HepG2 (cell line): ENCODE results near the gene FCER1G. TPM values are rescaled to one million over a fixed set of nuclear protein-coding genes. Genes with fewer than 3 reads are reported as not detected.

Source experiments
- CSRNP1 ChIP-seq: sonication (generic); formaldehyde crosslinking; IDR thresholded peaks from 2 replicates; pipeline ENCODE4 v1.8.1; 2023; ENCODE audit warnings: mild to moderate bottlenecking, missing genetic modification reagents
- DDIT3 ChIP-seq: sonication (generic); formaldehyde crosslinking; IDR thresholded peaks from 2 replicates; pipeline ENCODE4 v1.4.0; 2020; ENCODE audit warnings: mild to moderate bottlenecking, missing genetic modification reagents
- EHMT2 ChIP-seq: fragments of 200-600 bp; sonication (generic); IDR thresholded peaks from 2 replicates; pipeline ENCODE4 v1.7.0; 2017; ENCODE audit warnings: antibody characterized with exemption, low read depth, low read length, borderline replicate concordance
- GPBP1L1 ChIP-seq: sonication (generic); formaldehyde crosslinking; IDR thresholded peaks from 2 replicates; pipeline ENCODE4 v1.5.0; 2020; ENCODE audit warnings: mild to moderate bottlenecking, missing genetic modification reagents
- HDAC1 ChIP-seq: sonication (generic); formaldehyde crosslinking; IDR thresholded peaks from 2 replicates; pipeline ENCODE4 v1.5.1; 2020; ENCODE audit warnings: mild to moderate bottlenecking, missing genetic modification reagents
- NFYB ChIP-seq: sonication (generic); formaldehyde crosslinking; IDR thresholded peaks from 2 replicates; pipeline ENCODE4 v1.4.0; 2020; ENCODE audit warnings: missing genetic modification reagents
- NR3C1 ChIP-seq: sonication (generic); formaldehyde crosslinking; IDR thresholded peaks from 2 replicates; pipeline ENCODE4 v1.4.0; 2020; ENCODE audit warnings: missing genetic modification reagents
- ZBTB26 ChIP-seq: IDR thresholded peaks from 2 replicates; pipeline ENCODE4 v1.6.1; 2016; ENCODE audit warnings: missing compliant biosample characterization, missing genetic modification reagents, borderline replicate concordance
- ZC3H4 ChIP-seq: sonication (generic); formaldehyde crosslinking; IDR thresholded peaks from 2 replicates; pipeline ENCODE4 v1.4.0; 2020; ENCODE audit warnings: missing genetic modification reagents, borderline replicate concordance
- ZFP1 ChIP-seq: IDR thresholded peaks from 2 replicates; pipeline ENCODE4 v1.6.1; 2016
- ZNF282 ChIP-seq: fragments of 450-650 bp; IDR thresholded peaks from 2 replicates; pipeline ENCODE4 v1.6.1; 2018; ENCODE audit not compliant: partially characterized antibody
- ZNF350 ChIP-seq: sonication (generic); formaldehyde crosslinking; IDR thresholded peaks from 2 replicates; pipeline ENCODE4 v1.4.0; 2020; ENCODE audit warnings: mild to moderate bottlenecking, low read depth, missing genetic modification reagents, borderline replicate concordance
- ZNF513 ChIP-seq: sonication (generic); formaldehyde crosslinking; conservative IDR thresholded peaks from 2 replicates; pipeline ENCODE4 v1.5.0; 2020; ENCODE audit warnings: missing genetic modification reagents
- ZNF567 ChIP-seq: sonication (generic); formaldehyde crosslinking; IDR thresholded peaks from 2 replicates; pipeline ENCODE4 v1.8.1; 2023; ENCODE audit warnings: mild to moderate bottlenecking, missing genetic modification reagents, borderline replicate concordance
- polyA plus RNA-seq, 8 experiments: library from polyadenylated mRNA; depleted of rRNA in 3 of 8; stranded (reverse) in 7 of 8; unstranded in 1 of 8; fragments of >200 nt; fragmentation: Illumina TruSeq in 4 of 8; extraction: Trizol in 4 of 8; gene quantifications; 2 replicates each; pipeline versions ENCODE4 v1.2.1 to v1.2.3, GENCODE V29; 2011 to 2016; ENCODE audit warnings: low read depth in 4 of 8, missing spikeins in 1 of 8, mixed read lengths in 1 of 8; ENCODE audit not compliant: insufficient read depth in 1 of 8
- total RNA-seq, 5 experiments: library from RNA; depleted of rRNA; stranded (reverse); fragments of >200 nt; fragmentation: Illumina TruSeq; extraction: Trizol; gene quantifications; 2 replicates each; pipeline ENCODE4 v1.2.3, GENCODE V29; 2016; ENCODE audit warnings: low read depth in 1 of 5
- TF ChIP-seq, protein P1 (sequence below), 2 experiments: sonication (generic) in 1 of 2; formaldehyde crosslinking in 1 of 2; IDR thresholded peaks; 2 replicates each; pipeline versions ENCODE4 v1.5.1 to v1.6.1; 2011 to 2020; ENCODE audit warnings: borderline replicate concordance in 1 of 2, low read depth in 1 of 2, low read length in 1 of 2, mild to moderate bottlenecking in 1 of 2, missing genetic modification reagents in 1 of 2, moderate library complexity in 1 of 2
- TF ChIP-seq, protein P2 (sequence below): sonication (generic); formaldehyde crosslinking; IDR thresholded peaks from 2 replicates; pipeline ENCODE4 v1.5.1; 2020; ENCODE audit warnings: missing genetic modification reagents, mild to moderate bottlenecking, borderline replicate concordance

FCER1G gene
- total and polyA plus RNA-seq, 2 of the 13 experiments (the other 11 are each of a cell fraction or from before 2014, with no cell fraction given): 1.3 to 6.4 TPM

DNA sequence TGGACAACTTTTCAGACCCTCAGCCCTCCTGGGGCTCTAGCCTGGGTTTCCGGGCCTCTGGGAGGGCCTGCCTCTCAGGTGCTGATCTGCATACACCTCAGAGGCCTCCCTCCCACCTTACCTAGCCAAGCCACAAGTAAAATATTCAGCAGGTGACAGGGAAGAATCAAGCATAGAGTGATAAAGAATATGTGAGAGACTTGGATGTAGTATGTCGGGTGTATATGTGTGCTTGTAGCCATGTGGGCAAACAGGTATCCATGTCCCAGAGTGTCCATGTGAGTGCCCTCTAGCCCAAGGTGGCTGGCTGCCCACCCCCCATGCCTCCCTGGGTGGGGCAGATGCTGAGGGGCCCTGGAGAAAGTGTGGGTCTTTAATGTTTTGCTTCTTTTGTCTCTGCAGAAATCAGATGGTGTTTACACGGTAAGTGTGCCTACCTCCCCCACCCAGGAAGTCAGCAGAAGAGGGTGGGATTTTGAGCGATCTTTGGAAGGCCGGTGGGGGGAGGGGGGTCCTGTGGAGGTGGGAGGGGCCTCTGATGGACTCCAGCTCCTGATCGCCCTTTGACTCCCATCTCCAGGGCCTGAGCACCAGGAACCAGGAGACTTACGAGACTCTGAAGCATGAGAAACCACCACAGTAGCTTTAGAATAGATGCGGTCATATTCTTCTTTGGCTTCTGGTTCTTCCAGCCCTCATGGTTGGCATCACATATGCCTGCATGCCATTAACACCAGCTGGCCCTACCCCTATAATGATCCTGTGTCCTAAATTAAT lies 3.4 kb downstream of the FCER1G start (continued):
- TF ChIP-seq CSRNP1 (CRISPR knock-in tag): no peak
- TF ChIP-seq ZNF513 (CRISPR knock-in tag): no peak
- TF ChIP-seq EHMT2: no peak
- TF ChIP-seq ZNF350 (CRISPR knock-in tag): peak; percentile 74; the same call in 1 of the 2 replicates
- no peak for TF ChIP-seq NR3C1 (CRISPR knock-in tag)
- peak; percentile 95 for TF ChIP-seq ZC3H4
- TF ChIP-seq NFYB (CRISPR knock-in tag): no peak
- TF ChIP-seq ZFP1 (CRISPR knock-in tag): no peak
- TF ChIP-seq DDIT3 (CRISPR knock-in tag): no peak
- TF ChIP-seq, protein P1, sequence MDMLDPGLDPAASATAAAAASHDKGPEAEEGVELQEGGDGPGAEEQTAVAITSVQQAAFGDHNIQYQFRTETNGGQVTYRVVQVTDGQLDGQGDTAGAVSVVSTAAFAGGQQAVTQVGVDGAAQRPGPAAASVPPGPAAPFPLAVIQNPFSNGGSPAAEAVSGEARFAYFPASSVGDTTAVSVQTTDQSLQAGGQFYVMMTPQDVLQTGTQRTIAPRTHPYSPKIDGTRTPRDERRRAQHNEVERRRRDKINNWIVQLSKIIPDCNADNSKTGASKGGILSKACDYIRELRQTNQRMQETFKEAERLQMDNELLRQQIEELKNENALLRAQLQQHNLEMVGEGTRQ (IDR thresholded peaks at IDR 0.05; ENCODE audit: low read depth, low read length): no peak
- TF ChIP-seq, protein P1 (CRISPR knock-in tag; IDR thresholded peaks at IDR 0.05; ENCODE audit: borderline replicate concordance): no peak
- TF ChIP-seq, protein P2, sequence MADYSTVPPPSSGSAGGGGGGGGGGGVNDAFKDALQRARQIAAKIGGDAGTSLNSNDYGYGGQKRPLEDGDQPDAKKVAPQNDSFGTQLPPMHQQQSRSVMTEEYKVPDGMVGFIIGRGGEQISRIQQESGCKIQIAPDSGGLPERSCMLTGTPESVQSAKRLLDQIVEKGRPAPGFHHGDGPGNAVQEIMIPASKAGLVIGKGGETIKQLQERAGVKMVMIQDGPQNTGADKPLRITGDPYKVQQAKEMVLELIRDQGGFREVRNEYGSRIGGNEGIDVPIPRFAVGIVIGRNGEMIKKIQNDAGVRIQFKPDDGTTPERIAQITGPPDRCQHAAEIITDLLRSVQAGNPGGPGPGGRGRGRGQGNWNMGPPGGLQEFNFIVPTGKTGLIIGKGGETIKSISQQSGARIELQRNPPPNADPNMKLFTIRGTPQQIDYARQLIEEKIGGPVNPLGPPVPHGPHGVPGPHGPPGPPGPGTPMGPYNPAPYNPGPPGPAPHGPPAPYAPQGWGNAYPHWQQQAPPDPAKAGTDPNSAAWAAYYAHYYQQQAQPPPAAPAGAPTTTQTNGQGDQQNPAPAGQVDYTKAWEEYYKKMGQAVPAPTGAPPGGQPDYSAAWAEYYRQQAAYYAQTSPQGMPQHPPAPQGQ (CRISPR knock-in tag): no peak
- TF ChIP-seq ZNF282: no peak
- TF ChIP-seq GPBP1L1: no peak
- TF ChIP-seq ZBTB26 (CRISPR knock-in tag): no peak
- peak; percentile 77 for TF ChIP-seq HDAC1 (CRISPR knock-in tag)
- no peak for TF ChIP-seq ZNF567 (CRISPR knock-in tag)
